Breast epithelium (tissue), 4 donors: Measurements from ENCODE around the gene NFIB. TPM values are rescaled to one million over a fixed set of nuclear protein-coding genes. Genes with fewer than 3 reads are reported as not detected.

Experiments used
- DNase-seq, 2 donors: peaks; one replicate each; pipeline ENCODE4 v3.0.0-alpha.2; 2019; ENCODE audit warnings: low spot score in 2 of 2
- H3K27ac ChIP-seq, 2 donors: fragments of 200-600 bp; sonication (generic) in 1 of 2; one replicate each; pipeline ENCODE4 v1.5.1; 2016 to 2019; ENCODE audit warnings: mild to moderate bottlenecking in 1 of 2
- H3K27me3 ChIP-seq, 2 donors: fragments of 200-600 bp; sonication (generic) in 1 of 2; one replicate each; pipeline versions ENCODE4 v1.5.1 to v1.6.0; 2017 to 2019; ENCODE audit warnings: control low read depth in 1 of 2, mild to moderate bottlenecking in 1 of 2
- H3K36me3 ChIP-seq: fragments of 200-600 bp; one replicate; pipeline ENCODE4 v1.5.1; 2019
- H3K4me1 ChIP-seq, 2 donors: fragments of 200-600 bp; sonication (generic); one replicate each; pipeline ENCODE4 v1.5.1; 2016 to 2019; ENCODE audit warnings: control low read depth in 1 of 2
- H3K4me3 ChIP-seq, 3 donors: fragments of 200-600 bp; sonication (generic); 1 replicate in 2 of 3; 2 replicates in 1 of 3; pipeline ENCODE4 v1.5.1; 2016 to 2019; ENCODE audit warnings: mild to moderate bottlenecking in 3 of 3, moderate library complexity in 2 of 3
- H3K9me3 ChIP-seq, 2 donors: fragments of 200-600 bp; sonication (generic) in 1 of 2; one replicate each; pipeline ENCODE4 v1.5.1; 2016 to 2019; ENCODE audit warnings: control low read depth in 1 of 2
- CTCF ChIP-seq, 3 donors: fragments of 450-650 bp; IDR thresholded peaks; one replicate each; pipeline ENCODE4 v1.5.1; 2016 to 2017; ENCODE audit warnings: antibody characterized with exemption in 3 of 3, mild to moderate bottlenecking in 3 of 3, moderate library complexity in 3 of 3
- POLR2A ChIP-seq: fragments of 450-650 bp; IDR thresholded peaks from one replicate; pipeline ENCODE4 v1.6.1; 2016; ENCODE audit warnings: antibody characterized with exemption, mild to moderate bottlenecking, moderate library complexity
- POLR2AphosphoS5 ChIP-seq, 3 donors: sonication (generic); formaldehyde crosslinking; IDR thresholded peaks; one replicate each; pipeline ENCODE4 v1.6.1; 2017; ENCODE audit warnings: antibody characterized with exemption in 3 of 3
- intact Hi-C: fragments of 100-400 bp; cut with DNase I; formaldehyde crosslinking; loops from one replicate; pipeline ENCODE4 v1.15.1; 2023; ENCODE audit warnings: low total_unique reads
- total RNA-seq, 3 donors: library from RNA; depleted of rRNA; stranded (reverse); fragments of >200 nt; gene quantifications; one replicate each; pipeline ENCODE4 v1.1.0, GENCODE V29; 2016

NFIB gene
- total RNA-seq, 3 donors from 2014 or later, result 95.2 to 237 (median 105) TPM

- peak overlapping the region in 1 of 2 donors; percentile 23 for H3K27ac ChIP-seq
- no peaks in the 10 kb centered on the region for H3K9me3 ChIP-seq
- intact Hi-C loops, result no loop called here
- no peaks in the 10 kb centered on the region for H3K27me3 ChIP-seq
- DNase-seq, result no peak
- H3K4me3 ChIP-seq, result peak overlapping the region in 1 of 3 donors; percentile 13
- H3K4me1 ChIP-seq, result peaks cover 0 to 14% of the 10 kb centered on the region in 2 donors
- no peaks in the 10 kb centered on the region for H3K36me3 ChIP-seq
- TF ChIP-seq POLR2AphosphoS5 (IDR thresholded peaks at IDR 0.05) (no peak), POLR2A (no peak), CTCF (IDR thresholded peaks at IDR 0.05) (no peak)
These were observed 50.0 kb downstream of the NFIB start for GRCh38 chr9:14263707-14264483.

DNA sequence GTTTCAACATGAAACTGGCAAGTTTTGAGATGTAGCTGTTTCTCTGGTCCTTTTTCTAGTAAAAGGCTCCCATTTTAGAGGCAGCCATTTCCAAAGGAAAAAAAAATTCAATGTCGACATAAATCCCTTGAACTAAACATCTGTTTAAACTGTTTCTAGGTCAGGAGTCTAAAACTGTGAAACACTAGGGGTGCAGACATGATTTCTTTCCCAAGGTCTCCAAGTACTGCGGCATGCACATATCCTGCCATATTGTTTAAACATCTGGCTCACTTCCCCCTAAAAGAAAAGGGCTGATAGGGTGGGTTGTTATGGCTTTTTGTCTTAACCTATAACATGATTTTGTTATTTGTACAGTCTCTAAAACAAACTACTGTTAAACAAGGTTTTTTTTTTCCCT lies 51.1 kb downstream of the NFIB start:
- H3K36me3 ChIP-seq, result no peaks in the 10 kb centered on the region
- peak overlapping the region in 1 of 2 donors; percentile 70 for H3K27ac ChIP-seq
- no peaks in the 10 kb centered on the region for H3K9me3 ChIP-seq
- H3K4me3 ChIP-seq, result no peak overlapping the region
- intact Hi-C loops, result no loop called here
- peaks cover 0 to 15% of the 10 kb centered on the region in 2 donors for H3K4me1 ChIP-seq
- no peak for DNase-seq
- no peak for TF ChIP-seq CTCF (IDR thresholded peaks at IDR 0.05)
- TF ChIP-seq POLR2A, result no peak
- no peak for TF ChIP-seq POLR2AphosphoS5 (IDR thresholded peaks at IDR 0.05)
- H3K27me3 ChIP-seq, result no peaks in the 10 kb centered on the region

GRCh38 chr9:14261616-14262015 lies 52.3 kb downstream of the NFIB start:
- Histone ChIP-seq H3K4me3 (no peak overlapping the region), H3K9me3 (no peaks in the 10 kb centered on the region), H3K4me1 (peaks cover 0 to 23% of the 10 kb centered on the region in 2 donors), H3K36me3 (no peaks in the 10 kb centered on the region), H3K27me3 (no peaks in the 10 kb centered on the region), H3K27ac (peak overlapping the region; percentile 49 to 70)
- intact Hi-C loops, result no loop called here
- no peak for DNase-seq
- no peak for TF ChIP-seq POLR2AphosphoS5 (IDR thresholded peaks at IDR 0.05)
- TF ChIP-seq CTCF (IDR thresholded peaks at IDR 0.05), result no peak
- TF ChIP-seq POLR2A, result no peak

DNA sequence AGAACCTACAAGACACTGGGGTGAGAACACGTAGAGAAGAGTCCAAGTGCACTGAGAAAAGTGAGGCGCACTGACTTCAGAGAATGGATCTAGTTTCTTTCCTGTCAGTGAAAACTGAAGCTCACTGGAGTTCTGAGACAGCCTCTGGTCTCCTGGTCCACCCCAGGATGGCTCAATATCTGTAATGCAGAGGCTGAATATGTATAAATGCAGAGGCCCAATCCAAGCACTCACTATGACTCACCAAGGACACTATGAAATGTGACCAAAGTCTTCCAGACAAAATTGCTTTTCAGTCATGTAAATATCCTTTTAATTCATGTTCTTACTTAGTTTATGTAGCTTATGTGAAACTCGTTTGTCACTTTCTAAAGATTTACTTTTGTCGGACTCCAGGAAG lies 53.8 kb downstream of the NFIB start:
- no peak for DNase-seq
- Histone ChIP-seq H3K27me3 (no peaks in the 10 kb centered on the region), H3K27ac (peak overlapping the region in 1 of 2 donors; percentile 15), H3K4me1 (peaks cover 0 to 32% of the 10 kb centered on the region in 2 donors), H3K36me3 (no peaks in the 10 kb centered on the region), H3K4me3 (no peak overlapping the region), H3K9me3 (no peaks in the 10 kb centered on the region)
- no peak for TF ChIP-seq POLR2A
- no peak for TF ChIP-seq POLR2AphosphoS5 (IDR thresholded peaks at IDR 0.05)
- TF ChIP-seq CTCF (IDR thresholded peaks at IDR 0.05), result no peak
- intact Hi-C loops, result no loop called here

- no peak for TF ChIP-seq POLR2A
- H3K9me3 ChIP-seq, result no peaks in the 10 kb centered on the region
- H3K36me3 ChIP-seq, result no peaks in the 10 kb centered on the region
- H3K27me3 ChIP-seq, result no peaks in the 10 kb centered on the region
- H3K27ac ChIP-seq, result peak overlapping the region; percentile 40 to 51
- H3K4me3 ChIP-seq, result no peak overlapping the region
- intact Hi-C loops, result no loop called here
- no peak for DNase-seq
- H3K4me1 ChIP-seq, result peaks cover 0 to 32% of the 10 kb centered on the region in 2 donors
These were observed 55.2 kb downstream of the NFIB start for GRCh38 chr9:14258660-14259239.
